ENCODE results near the gene OPA3.
"Not testable (repeated sequence)": the region's sequence is repeated elsewhere in the genome, so short reads cannot be mapped to it uniquely, and the experiment has no call there.

OPA3 gene

GRCh38 chr19:45584332-45585157 lies at the start of gene OPA3:
TSS of gene OPA3 (minus strand) at chr19:45584802. CDS start at chr19:45584764, 38 bp downstream.
- peak within 1 kb of the TSS; percentile 96 for H3K9ac ChIP-seq (ENCODE audit: low read length)
- H3K27me3 ChIP-seq (ENCODE audit: control insufficient read depth, insufficient read depth, low read length) = no peaks in the 10 kb centered on the region
- peak within 1 kb of the TSS; percentile 96 for H3K4me3 ChIP-seq (ENCODE audit: low read length)
- H3K4me1 ChIP-seq (ENCODE audit: control insufficient read depth, insufficient read depth, low read length) = peaks cover 10% of the 10 kb centered on the region
- H3K36me3 ChIP-seq (ENCODE audit: control insufficient read depth, insufficient read depth, low read length) = no peaks in the 10 kb centered on the region
- no peaks in the 10 kb centered on the region for H3K9me3 ChIP-seq (ENCODE audit: control insufficient read depth, low read length)

- Histone ChIP-seq H3K9ac (ENCODE audit: low read length) (no peak overlapping the region), H3K27me3 (ENCODE audit: control insufficient read depth, insufficient read depth, low read length) (no peaks in the 10 kb centered on the region), H3K4me1 (ENCODE audit: control insufficient read depth, insufficient read depth, low read length) (peaks cover 4% of the 10 kb centered on the region), H3K4me3 (ENCODE audit: low read length) (no peak overlapping the region), H3K9me3 (ENCODE audit: control insufficient read depth, low read length) (no peaks in the 10 kb centered on the region), H3K36me3 (ENCODE audit: control insufficient read depth, insufficient read depth, low read length) (peaks cover 5% of the 10 kb centered on the region)
These were observed 48.0 kb upstream of the OPA3 start for GRCh38 chr19:45632468-45633196.

GRCh38 chr19:45630463-45630862 lies 45.9 kb upstream of the OPA3 start:
- no peaks in the 10 kb centered on the region for H3K9me3 ChIP-seq (ENCODE audit: control insufficient read depth, low read length)
- no peak overlapping the region for H3K4me3 ChIP-seq (ENCODE audit: low read length)
- H3K27me3 ChIP-seq (ENCODE audit: control insufficient read depth, insufficient read depth, low read length) = no peaks in the 10 kb centered on the region
- H3K9ac ChIP-seq (ENCODE audit: low read length) = no peak overlapping the region
- peaks cover 9% of the 10 kb centered on the region for H3K36me3 ChIP-seq (ENCODE audit: control insufficient read depth, insufficient read depth, low read length)
- H3K4me1 ChIP-seq (ENCODE audit: control insufficient read depth, insufficient read depth, low read length) = peaks cover 4% of the 10 kb centered on the region

- Histone ChIP-seq H3K9ac (ENCODE audit: low read length) (no peak overlapping the region), H3K4me1 (ENCODE audit: control insufficient read depth, insufficient read depth, low read length) (peaks cover 4% of the 10 kb centered on the region), H3K4me3 (ENCODE audit: low read length) (no peak overlapping the region), H3K27me3 (ENCODE audit: control insufficient read depth, insufficient read depth, low read length) (no peaks in the 10 kb centered on the region), H3K9me3 (ENCODE audit: control insufficient read depth, low read length) (no peaks in the 10 kb centered on the region), H3K36me3 (ENCODE audit: control insufficient read depth, insufficient read depth, low read length) (peaks cover 9% of the 10 kb centered on the region)
These were observed 45.1 kb upstream of the OPA3 start for GRCh38 chr19:45629704-45630103.

GRCh38 chr19:45628219-45628618 lies 43.6 kb upstream of the OPA3 start:
- not testable (repeated sequence) for H3K36me3 ChIP-seq (ENCODE audit: control insufficient read depth, insufficient read depth, low read length); H3K9me3 ChIP-seq (ENCODE audit: control insufficient read depth, low read length); H3K4me1 ChIP-seq (ENCODE audit: control insufficient read depth, insufficient read depth, low read length); H3K4me3 ChIP-seq (ENCODE audit: low read length); H3K9ac ChIP-seq (ENCODE audit: low read length); H3K27me3 ChIP-seq (ENCODE audit: control insufficient read depth, insufficient read depth, low read length)

GRCh38 chr19:45623984-45624383 lies 39.4 kb upstream of the OPA3 start:
- Histone ChIP-seq H3K4me1 (ENCODE audit: control insufficient read depth, insufficient read depth, low read length) (no peaks in the 10 kb centered on the region), H3K4me3 (ENCODE audit: low read length) (no peak overlapping the region), H3K36me3 (ENCODE audit: control insufficient read depth, insufficient read depth, low read length) (peaks cover 4% of the 10 kb centered on the region), H3K9me3 (ENCODE audit: control insufficient read depth, low read length) (no peaks in the 10 kb centered on the region), H3K9ac (ENCODE audit: low read length) (no peak overlapping the region), H3K27me3 (ENCODE audit: control insufficient read depth, insufficient read depth, low read length) (no peaks in the 10 kb centered on the region)

- peaks cover 4% of the 10 kb centered on the region for H3K36me3 ChIP-seq (ENCODE audit: control insufficient read depth, insufficient read depth, low read length)
- no peaks in the 10 kb centered on the region for H3K9me3 ChIP-seq (ENCODE audit: control insufficient read depth, low read length)
- no peak overlapping the region for H3K4me3 ChIP-seq (ENCODE audit: low read length)
- no peak overlapping the region for H3K9ac ChIP-seq (ENCODE audit: low read length)
- H3K4me1 ChIP-seq (ENCODE audit: control insufficient read depth, insufficient read depth, low read length) = no peaks in the 10 kb centered on the region
- no peaks in the 10 kb centered on the region for H3K27me3 ChIP-seq (ENCODE audit: control insufficient read depth, insufficient read depth, low read length)
These were observed 37.4 kb upstream of the OPA3 start for GRCh38 chr19:45621976-45622503.

GRCh38 chr19:45621389-45621788 lies 36.8 kb upstream of the OPA3 start:
- Histone ChIP-seq H3K9ac (ENCODE audit: low read length) (no peak overlapping the region), H3K4me1 (ENCODE audit: control insufficient read depth, insufficient read depth, low read length) (no peaks in the 10 kb centered on the region), H3K36me3 (ENCODE audit: control insufficient read depth, insufficient read depth, low read length) (peaks cover 4% of the 10 kb centered on the region), H3K4me3 (ENCODE audit: low read length) (no peak overlapping the region), H3K9me3 (ENCODE audit: control insufficient read depth, low read length) (no peaks in the 10 kb centered on the region), H3K27me3 (ENCODE audit: control insufficient read depth, insufficient read depth, low read length) (no peaks in the 10 kb centered on the region)

GRCh38 chr19:45616704-45617017 lies 32.1 kb upstream of the OPA3 start:
- Histone ChIP-seq H3K4me3 (ENCODE audit: low read length) (no peak overlapping the region), H3K9me3 (ENCODE audit: control insufficient read depth, low read length) (no peaks in the 10 kb centered on the region), H3K36me3 (ENCODE audit: control insufficient read depth, insufficient read depth, low read length) (no peaks in the 10 kb centered on the region), H3K9ac (ENCODE audit: low read length) (no peak overlapping the region), H3K27me3 (ENCODE audit: control insufficient read depth, insufficient read depth, low read length) (no peaks in the 10 kb centered on the region), H3K4me1 (ENCODE audit: control insufficient read depth, insufficient read depth, low read length) (peaks cover 18% of the 10 kb centered on the region)

- Histone ChIP-seq H3K4me3 (ENCODE audit: low read length) (no peak overlapping the region), H3K9ac (ENCODE audit: low read length) (no peak overlapping the region), H3K27me3 (ENCODE audit: control insufficient read depth, insufficient read depth, low read length) (no peaks in the 10 kb centered on the region), H3K9me3 (ENCODE audit: control insufficient read depth, low read length) (no peaks in the 10 kb centered on the region), H3K4me1 (ENCODE audit: control insufficient read depth, insufficient read depth, low read length) (peaks cover 18% of the 10 kb centered on the region), H3K36me3 (ENCODE audit: control insufficient read depth, insufficient read depth, low read length) (no peaks in the 10 kb centered on the region)
These were observed 31.4 kb upstream of the OPA3 start for GRCh38 chr19:45615795-45616703.

- not testable (repeated sequence) for H3K36me3 ChIP-seq (ENCODE audit: control insufficient read depth, insufficient read depth, low read length); H3K9ac ChIP-seq (ENCODE audit: low read length); H3K4me3 ChIP-seq (ENCODE audit: low read length); H3K9me3 ChIP-seq (ENCODE audit: control insufficient read depth, low read length); H3K27me3 ChIP-seq (ENCODE audit: control insufficient read depth, insufficient read depth, low read length)
- peaks cover 18% of the 10 kb centered on the region for H3K4me1 ChIP-seq (ENCODE audit: control insufficient read depth, insufficient read depth, low read length)
These were observed 30.5 kb upstream of the OPA3 start for GRCh38 chr19:45615056-45615455.
